Measurements from ENCODE around the gene C2orf78. TPM values are rescaled to one million over a fixed set of nuclear protein-coding genes. Genes with fewer than 3 reads are reported as not detected.
A peak's percentile ranks its signal among the peaks of the same experiment; 100 is the strongest.
"Not testable (repeated sequence)": the region's sequence is repeated elsewhere in the genome, so short reads cannot be mapped to it uniquely, and the experiment has no call there.

C2orf78 gene
- total RNA-seq, 1 experiment from 2014 or later = under 0.01 TPM

GRCh38 chr2:73778867-73779466, 5.0 kb upstream of the C2orf78 start:
- DNase-seq (ENCODE audit: low read depth) = not testable (repeated sequence)

DNA sequence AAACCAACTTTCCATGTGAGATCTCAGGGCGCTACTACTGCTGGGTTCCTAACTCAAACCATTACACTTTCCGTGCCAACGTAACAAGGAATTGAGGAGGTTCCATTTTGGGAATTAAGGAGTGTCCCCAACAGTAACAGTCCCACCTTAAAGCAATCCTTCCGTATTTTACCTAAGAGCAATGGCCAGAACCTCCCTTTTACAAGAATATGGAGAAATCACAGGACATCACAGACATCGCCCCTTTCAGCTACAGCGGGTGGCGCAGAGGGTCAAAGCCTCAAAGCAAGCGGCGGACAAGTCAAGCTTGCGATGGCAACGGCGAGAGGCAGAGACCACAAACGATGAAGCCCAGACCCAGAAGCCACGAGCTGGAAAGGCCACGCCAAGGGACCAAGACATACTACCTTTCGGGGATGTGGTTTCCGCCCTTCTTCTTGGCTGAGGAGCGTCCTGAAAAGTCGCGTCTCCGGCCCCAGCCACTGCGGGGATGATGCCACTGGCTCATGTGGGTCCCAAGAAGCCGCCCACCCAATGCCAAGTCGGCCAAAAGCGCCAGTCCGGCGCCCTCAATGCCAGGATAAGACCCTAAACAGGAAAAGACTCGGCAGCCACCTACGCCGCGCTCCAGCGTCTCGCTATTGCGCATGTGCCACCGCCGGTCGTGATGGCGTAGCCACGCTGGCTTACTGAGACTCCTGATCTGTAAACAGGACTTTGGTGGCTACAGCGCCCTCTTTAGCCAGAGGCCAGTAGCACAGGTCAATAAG, 4.3 kb upstream of the C2orf78 start, which contains the start of gene DUSP11:
TSS of gene DUSP11 (minus strand) at position 637 of the 770 bp plus-strand sequence. CDS start at position 508, 129 bp downstream.
- DNase-seq (ENCODE audit: low read depth) = peak; percentile 94

- DNase-seq (ENCODE audit: low read depth) = no peak
Measured at GRCh38 chr2:73780237-73780582, 3.8 kb upstream of the C2orf78 start.

GRCh38 chr2:73783402-73783801, 581 bp upstream of the C2orf78 start:
- peak; percentile 70 for DNase-seq (ENCODE audit: low read depth)

DNA sequence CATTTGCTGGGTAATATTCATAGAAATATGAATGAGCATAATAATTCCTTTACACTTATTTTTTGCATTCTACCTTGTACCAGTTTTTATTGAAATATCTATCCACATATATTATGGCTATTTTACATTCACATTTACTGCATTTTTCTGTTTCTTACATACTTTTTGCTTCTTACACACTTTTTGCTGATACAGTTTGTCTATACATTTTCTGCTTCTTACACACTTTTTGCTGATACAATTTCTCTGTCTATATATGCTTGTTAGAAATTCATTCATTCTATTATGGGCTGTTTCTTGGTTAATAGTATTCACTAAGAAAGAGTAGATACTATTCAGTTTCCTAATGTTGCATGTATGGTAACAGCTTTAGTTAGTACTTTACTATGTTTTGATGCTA, 27.9 kb downstream of the C2orf78 start:
- no peak for DNase-seq (ENCODE audit: low read depth)

DNA sequence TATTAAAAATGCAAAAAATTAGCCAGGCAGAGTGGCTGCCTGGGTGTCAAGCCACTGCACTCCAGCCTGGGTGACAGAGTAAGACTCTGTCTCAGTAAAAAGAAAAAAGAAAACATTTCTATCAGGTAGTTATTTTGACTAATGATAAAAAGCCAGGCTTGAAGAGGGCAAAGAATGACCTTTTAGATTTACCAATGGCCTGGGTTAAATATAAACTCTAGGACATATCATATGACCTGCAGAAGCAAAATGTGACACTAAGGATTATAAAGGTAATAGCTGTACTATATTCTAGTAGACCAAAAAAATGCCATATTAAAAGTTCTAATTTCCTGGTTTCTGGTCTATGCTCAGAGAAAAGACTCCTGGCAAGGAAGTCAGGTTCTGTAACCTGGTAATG, 28.7 kb downstream of the C2orf78 start:
- DNase-seq (ENCODE audit: low read depth) = no peak

DNA sequence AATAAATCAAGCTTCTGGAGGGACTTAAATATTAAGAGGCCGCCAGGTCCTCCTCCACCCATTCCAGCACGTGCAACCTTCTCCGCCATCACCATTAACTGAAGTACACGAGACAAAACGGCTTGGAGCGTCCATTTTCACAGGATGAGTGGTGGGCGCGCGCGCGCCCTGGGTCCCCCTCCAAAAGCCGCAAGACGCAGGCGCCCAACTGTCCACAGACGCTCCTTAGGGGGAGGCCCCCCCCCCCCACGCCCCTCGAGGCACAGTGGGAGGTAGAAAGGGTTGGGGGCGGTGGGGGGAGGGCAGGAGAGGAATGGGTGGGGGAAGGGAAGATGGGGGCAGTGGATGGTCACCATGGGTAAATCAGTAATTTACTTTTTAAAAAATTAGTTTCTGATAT, 34.3 kb downstream of the C2orf78 start:
- no peak for DNase-seq (ENCODE audit: low read depth)

- DNase-seq (ENCODE audit: low read depth) = no peak
Measured at GRCh38 chr2:73821227-73821626, 37.2 kb downstream of the C2orf78 start.

DNA sequence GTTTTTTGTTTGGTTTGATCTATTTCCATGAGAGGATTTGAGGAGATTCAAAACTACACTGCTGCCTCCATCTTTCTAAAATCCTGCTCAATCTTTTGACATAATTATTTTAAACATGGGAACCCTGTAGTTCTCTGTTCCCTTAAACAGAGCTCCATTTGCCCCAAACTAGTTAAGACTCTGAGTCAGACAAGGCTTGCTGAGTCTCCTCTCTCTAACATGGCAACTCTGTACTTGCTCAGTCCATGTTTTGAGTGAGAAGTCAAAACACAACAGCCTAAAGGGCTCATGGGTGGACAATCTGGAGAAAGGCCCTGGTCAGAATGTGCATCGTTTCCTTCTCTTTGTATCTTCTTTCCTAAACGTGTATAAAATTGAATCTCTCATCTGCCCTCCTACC, 37.7 kb downstream of the C2orf78 start:
- DNase-seq (ENCODE audit: low read depth) = no peak

DNA sequence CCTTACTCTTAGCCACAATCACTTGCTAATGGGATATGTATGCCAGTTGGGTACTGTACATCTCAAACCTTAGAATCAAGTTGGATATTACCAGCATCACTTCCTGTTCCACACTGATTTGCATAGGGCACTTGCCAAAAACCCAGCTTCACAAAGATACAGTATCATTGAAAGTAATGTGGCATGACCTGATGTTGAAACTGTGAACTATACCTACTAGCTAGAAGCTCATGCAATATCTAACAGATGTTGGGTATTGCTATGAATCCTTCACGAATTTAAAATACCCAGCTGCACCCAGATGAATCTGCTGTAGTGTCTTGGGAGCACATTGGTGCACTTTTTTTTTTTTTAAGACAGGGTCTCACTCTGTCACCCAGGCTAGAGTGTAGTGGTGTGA, 38.3 kb downstream of the C2orf78 start:
- no peak for DNase-seq (ENCODE audit: low read depth)

- DNase-seq (ENCODE audit: low read depth) = no peak
Measured at GRCh38 chr2:73822991-73823390, 39.0 kb downstream of the C2orf78 start.

DNA sequence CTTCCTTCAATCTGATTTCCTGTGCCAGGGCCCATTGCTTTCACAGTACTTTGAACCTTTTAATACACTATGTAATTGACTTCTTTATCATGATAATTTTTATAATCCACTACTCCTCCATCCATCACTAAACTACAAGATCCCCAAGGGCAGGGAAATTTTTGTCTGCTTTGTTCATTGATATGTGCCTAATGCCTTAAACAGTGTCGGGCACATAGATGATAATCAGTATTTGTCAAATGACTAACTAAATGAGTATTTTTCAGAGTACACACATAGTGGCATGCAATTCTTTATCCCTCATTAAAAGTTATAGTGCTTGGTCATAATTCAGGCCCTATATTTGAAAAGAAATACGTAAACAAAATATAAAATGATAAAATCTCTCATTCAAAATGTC, 39.4 kb downstream of the C2orf78 start:
- no peak for DNase-seq (ENCODE audit: low read depth)

DNA sequence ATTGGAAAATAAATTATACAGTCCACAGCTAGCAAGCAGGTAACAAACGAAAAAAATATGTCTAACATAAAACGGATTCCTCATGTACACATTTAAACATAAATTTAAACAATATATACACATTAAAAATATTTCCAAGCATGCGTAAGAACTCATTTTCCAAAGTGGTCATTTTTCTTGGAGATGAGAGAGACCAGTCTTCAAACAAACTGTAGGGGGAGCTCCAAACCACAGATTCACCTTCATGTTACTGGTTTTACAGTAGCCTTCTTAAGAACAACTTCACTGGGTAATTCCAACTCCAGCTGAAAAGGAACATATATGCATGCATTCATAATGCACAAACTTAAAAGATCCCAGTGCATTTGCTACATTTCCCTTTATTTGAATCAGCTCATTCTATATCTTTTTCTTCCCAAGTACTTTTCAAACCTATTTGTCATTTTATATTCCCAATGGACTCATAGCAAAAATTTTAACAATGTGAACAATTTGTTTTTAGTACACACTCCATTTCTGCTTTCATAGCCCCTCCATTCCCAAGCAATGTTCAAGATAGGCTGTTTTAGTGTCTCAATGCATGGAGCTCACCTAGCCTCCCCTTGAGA, 40.0 kb downstream of the C2orf78 start:
- peak; percentile 64 for DNase-seq (ENCODE audit: low read depth)

DNA sequence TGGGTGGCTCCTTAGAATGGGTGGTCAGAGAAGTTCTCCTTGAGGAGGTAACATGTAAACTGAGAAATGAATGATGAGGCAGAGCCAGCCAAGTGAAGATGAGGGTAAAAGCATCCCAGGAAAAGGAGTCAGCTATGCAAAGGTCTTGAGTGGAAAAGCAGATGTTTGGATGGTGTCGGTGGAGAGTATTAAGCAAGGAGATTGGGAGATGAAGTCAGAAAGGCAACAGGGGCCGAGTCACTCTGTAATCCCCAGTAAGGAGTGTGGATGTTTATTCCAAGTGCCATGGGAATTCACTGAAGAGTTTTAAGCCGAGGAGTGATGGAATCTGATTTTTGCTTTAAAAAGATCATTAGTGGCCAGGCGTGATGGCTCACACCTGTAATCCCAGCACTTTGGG, 41.4 kb downstream of the C2orf78 start:
- no peak for DNase-seq (ENCODE audit: low read depth)

- DNase-seq (ENCODE audit: low read depth) = no peak
Measured at GRCh38 chr2:73827018-73827417, 43.0 kb downstream of the C2orf78 start.

GRCh38 chr2:73827660-73828388, 43.8 kb downstream of the C2orf78 start:
- no peak for DNase-seq (ENCODE audit: low read depth)

DNA sequence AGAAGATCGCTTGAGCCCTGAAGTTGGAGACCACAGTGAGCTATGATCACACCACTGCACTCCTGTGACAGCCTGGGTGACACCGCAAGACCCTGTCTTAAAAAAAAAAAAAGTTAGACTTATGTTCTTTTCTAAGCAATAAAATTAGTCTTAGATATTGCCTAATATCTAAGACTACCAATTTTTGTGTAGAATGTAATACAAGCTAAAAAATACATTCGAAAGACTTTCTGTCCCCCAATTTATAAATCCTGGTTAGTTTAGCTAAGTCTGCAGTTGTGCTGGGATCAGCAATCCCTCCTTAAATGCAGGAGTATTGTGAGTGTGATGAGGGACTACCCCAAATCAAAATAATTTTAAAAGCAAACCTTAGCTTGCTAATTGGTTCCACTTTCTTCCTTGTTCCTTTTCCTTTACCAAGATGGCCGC, 44.4 kb downstream of the C2orf78 start:
- DNase-seq (ENCODE audit: low read depth) = no peak

DNA sequence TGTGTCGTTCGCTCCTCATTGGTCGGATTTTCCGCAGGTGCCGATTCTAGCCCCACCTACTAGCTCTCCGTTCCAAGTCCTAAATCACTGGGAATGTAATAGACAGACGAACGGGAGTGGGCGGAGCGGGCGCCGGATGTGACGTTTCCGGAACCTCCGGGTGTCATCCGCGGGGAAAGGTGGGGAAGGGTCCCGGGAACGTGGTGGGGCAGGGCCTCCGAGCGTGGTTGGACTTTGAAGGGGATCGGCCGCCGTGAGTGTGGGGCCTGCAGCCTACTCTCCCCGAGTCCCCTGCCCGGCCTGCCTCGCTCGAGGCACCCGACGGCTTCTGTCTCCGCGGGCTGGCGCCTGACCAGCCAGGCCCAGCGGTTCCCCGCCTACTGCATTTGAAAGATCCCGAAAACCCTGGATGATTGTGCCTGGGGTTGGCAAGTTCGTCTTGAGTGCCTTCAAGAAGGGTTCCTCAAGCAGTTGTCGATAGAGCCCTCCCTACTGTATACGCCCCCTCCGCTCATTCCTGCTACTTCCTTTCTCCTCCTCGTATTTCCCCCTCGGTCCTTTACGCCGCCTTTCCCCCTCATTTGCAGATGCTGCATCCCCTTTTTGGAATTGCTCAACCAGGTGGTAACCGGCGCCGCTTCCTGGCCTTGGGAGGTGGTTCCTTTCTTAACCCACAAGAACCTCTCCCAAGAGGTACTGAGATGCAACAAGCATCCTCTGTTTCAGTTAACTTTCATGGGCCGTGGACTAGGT, 45.0 kb downstream of the C2orf78 start, which contains the start of gene STAMBP:
TSS of gene STAMBP (plus strand) at position 144 of the 753 bp plus-strand sequence. CDS start 1,896 bp downstream, outside the sequence.
- peak; percentile 95 for DNase-seq (ENCODE audit: low read depth)

DNA sequence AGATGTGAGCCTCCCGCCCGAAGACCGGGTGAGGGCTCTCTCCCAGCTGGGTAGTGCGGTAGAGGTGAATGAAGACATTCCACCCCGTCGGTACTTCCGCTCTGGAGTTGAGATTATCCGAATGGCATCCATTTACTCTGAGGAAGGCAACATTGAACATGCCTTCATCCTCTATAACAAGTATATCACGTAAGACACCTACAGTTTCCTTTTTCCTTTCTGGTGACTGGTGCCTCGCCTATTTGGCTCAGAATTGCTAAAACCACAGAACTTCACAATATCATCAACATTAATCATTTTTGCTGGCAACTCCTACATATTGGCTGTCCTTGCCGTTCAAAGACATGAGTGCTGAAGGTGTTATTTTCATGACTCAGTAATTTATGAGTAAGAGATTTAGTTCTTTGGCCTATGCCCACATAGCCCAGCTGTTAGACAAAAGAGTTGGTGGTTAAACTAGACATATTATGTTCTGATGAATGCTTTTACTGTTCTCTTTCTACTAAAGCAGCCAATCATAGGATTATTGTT, 47.0 kb downstream of the C2orf78 start:
- DNase-seq (ENCODE audit: low read depth) = peak; percentile 84

DNA sequence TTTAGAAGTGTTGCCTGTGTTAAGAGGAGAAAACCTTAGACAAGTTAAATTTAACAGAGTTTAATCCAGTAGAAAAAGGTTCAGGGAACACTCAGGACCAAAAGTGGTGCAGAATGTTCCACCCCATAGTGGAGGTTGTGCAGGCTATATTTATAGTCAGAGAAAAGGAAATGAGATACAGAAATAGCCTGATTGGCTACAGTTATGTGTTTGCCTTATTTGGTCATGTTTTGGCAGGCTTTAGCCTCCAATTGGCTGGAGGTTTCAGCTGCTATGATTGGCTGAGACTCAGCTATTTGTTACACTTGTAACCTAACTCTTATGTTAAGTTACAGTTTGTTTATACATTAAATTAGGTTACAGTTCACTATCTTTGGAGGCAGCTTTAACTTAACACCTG, 48.9 kb downstream of the C2orf78 start:
- DNase-seq (ENCODE audit: low read depth) = no peak

Data from Daoy (cell line).